Mononuclear cell (primary cell): ENCODE results near the gene ATXN2L. TPM values are rescaled to one million over a fixed set of nuclear protein-coding genes. Genes with fewer than 3 reads are reported as not detected.
"Not testable (repeated sequence)": the region's sequence is repeated elsewhere in the genome, so short reads cannot be mapped to it uniquely, and the experiment has no call there.

ENCODE experiments used
- H3K27me3 ChIP-seq: 2 replicates; pipeline ENCODE4 v1.6.0; 2011; ENCODE audit warnings: low read length, control low read depth; ENCODE audit not compliant: insufficient read depth
- H3K4me1 ChIP-seq: 2 replicates; pipeline ENCODE4 v1.5.1; 2011; ENCODE audit warnings: mild to moderate bottlenecking, low read length, control low read depth; ENCODE audit not compliant: insufficient read depth
- H3K4me3 ChIP-seq: 2 replicates; pipeline ENCODE4 v1.5.1; 2011; ENCODE audit warnings: mild to moderate bottlenecking, low read length, moderate library complexity
- H3K9me3 ChIP-seq: 2 replicates; pipeline ENCODE4 v1.5.1; 2011; ENCODE audit warnings: low read depth, mild to moderate bottlenecking, control low read depth, low read length
- total RNA-seq: library from RNA; depleted of rRNA; stranded (reverse); fragments of >200 nt; gene quantifications from one replicate; pipeline ENCODE4 v1.2.3, GENCODE V29; 2012

ATXN2L gene
- total RNA-seq, 1 donor: 85.7 TPM

DNA sequence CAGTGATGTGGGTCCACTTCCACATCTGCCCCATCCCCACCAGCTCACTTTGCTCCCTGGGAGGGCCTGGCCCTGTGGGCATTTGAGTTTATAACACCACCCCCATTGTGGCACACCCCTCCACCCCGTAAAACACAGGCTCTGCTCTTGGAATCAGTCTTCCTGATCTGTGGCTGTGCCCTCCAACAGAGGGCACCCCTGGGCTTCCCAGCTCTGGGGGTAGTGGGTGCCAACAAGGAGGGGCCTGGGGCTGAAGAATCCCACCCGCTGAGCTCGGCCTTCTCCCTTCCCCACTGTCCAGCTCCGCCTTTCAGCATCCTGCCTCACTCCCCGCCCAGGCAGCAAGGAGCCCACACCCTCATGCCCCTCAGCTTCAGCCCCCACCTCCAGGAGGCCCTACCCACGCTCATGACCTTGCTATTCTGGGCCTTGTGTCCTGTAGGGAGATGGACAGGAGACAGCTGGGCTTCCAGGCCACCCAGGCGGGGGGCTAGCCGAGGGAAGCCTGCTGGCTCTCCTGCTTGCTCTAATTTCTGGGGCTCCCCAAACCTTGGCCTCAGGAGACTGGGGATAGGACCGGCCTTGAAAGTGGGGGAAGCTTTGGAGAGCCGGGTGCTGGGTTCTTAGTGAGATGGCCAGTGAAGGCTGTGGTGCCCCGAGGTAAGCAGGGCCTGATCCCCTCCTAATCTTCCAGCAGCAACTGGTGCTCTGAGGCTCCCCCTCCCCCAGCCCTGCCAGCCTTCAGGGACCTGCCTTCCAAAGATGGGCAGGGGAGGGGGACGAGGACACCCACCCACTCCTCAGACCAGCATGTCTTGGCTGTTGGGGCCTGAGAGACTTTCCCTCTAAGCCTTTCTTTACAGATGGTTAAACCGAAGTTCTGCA lies 52.6 kb downstream of the ATXN2L start:
- Histone ChIP-seq H3K4me3 (no peak overlapping the region), H3K9me3 (no peaks in the 10 kb centered on the region), H3K27me3 (no peaks in the 10 kb centered on the region), H3K4me1 (peaks cover 10% of the 10 kb centered on the region)

DNA sequence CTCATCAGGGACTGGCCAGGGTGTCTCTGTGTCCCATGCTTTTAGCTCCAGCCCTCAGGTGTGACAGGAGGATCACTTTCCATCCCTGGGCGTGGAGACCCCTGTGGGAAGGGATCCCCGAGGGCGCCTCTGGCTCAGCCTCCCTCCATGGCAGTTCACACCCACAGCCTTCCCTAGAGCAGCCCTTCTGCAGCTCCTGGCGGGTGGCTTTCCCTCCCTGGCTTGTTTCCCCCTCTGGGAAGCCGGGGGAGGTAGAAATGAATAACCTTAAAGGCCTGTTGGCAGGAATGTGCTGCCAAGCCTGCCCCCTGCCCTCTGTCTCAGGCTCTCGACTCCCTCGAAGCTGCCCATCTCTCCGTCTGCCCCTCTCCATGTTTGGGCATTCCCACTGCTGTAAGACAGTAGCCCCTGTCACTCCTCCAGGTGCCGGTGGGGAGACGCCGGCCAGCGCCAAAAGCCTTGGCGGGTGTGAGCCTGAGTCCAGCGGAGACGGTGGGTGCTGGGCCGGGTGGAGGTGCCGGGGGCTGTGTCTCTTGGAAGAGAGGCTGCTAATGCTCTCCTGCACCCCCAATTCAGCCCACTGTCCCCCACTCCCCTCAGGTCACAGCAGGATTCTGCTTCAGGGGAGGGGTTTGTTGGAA lies 53.3 kb downstream of the ATXN2L start:
- H3K9me3 ChIP-seq: no peaks in the 10 kb centered on the region
- H3K27me3 ChIP-seq: no peaks in the 10 kb centered on the region
- H3K4me1 ChIP-seq: peaks cover 13% of the 10 kb centered on the region
- no peak overlapping the region for H3K4me3 ChIP-seq

DNA sequence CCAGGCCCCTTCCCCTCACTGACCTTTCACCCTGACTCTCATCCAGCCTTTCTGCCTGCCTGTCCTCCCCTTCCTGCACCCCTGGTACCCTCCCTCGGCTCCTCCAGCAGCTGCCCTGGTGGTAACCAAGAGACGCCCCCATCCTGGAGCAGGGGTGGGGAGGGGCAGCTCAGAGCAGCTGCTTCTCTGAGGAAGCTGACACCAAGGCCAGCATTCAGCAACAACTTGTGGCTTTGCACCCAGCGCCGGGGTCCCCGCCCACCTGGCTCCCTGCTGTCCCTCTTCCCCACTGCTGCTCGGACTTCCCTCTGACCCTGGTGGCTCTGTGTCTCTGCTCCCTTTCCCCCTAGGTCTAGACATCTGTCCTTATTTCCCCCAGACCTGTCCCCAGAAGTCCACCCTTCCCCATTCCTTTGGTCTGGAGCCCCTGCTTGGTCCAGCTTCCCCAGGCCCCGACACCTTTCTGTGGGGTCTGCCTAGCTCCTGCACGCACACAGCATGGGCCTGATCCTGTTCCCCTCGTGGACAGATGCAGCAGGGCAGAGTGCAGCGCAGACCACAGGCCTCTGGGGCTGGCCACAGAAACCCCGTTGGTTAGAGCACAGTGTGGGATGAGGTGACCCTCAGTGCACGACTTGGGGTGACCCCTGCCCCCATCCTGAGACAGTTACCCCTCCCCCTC lies 54.3 kb downstream of the ATXN2L start:
- no peak overlapping the region for H3K4me3 ChIP-seq
- no peaks in the 10 kb centered on the region for H3K9me3 ChIP-seq
- peaks cover 13% of the 10 kb centered on the region for H3K4me1 ChIP-seq
- H3K27me3 ChIP-seq: no peaks in the 10 kb centered on the region

DNA sequence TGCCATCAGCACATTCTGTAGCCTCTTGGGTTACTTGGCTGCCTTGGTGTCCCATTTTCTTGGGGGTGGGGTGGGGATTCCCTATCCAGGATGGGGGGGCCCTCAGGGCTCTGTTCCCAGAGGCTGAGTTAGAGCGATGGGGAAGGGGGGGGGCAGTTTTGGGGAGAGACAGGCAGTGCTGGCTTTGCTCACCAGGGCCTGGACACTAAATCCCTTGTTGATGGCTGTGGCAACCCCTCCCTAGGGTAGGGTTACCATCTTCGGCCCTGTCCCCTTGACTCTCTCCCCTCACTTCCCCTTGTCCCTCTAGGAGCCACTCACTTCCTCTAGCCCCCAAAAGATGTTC lies 54.8 kb downstream of the ATXN2L start:
- Histone ChIP-seq H3K9me3 (no peaks in the 10 kb centered on the region), H3K4me3 (no peak overlapping the region), H3K4me1 (peaks cover 13% of the 10 kb centered on the region), H3K27me3 (no peaks in the 10 kb centered on the region)

DNA sequence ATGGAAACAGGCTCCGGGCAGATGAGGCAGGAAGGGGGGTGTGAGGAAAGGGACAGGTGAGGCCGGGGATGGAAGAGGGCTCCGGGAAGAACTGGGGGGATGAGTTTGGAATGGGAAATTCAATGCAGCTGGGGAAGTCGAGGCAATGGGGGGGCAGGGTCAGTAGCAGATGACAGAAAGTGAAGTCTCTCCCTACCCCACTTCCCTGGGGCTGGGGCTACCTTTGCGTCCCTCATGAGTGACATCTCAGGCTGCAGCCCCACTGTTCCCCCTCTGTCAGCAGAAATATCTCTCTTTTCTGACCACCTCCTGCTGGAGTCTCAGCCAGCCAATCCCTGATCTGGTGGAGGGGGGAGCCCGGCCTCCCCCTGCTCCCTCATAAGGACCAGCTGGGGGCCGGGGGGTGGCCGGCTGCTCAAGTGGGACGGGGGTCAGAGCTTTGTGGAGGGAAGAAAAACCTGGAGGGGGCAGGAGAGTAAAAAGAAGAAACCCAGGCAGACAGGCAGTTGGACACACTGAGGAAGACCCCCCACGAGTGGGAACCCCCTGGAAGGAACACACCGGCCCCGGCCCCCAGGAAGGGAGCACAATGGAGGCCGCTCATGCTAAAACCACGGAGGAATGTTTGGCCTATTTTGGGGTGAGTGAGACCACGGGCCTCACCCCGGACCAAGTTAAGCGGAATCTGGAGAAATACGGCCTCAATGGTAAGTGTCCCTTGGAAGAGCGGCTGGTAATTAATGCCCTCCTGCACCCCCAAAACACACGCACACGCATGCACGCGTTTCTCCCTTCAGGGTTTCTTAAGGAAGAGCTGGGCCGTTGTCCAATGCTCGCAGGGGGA lies 55.5 kb downstream of the ATXN2L start, which contains the start of gene ATP2A1:
TSS of gene ATP2A1 (plus strand) at position 406 of the 844 bp plus-strand sequence. CDS start at position 590, 184 bp downstream.
- no peaks in the 10 kb centered on the region for H3K9me3 ChIP-seq
- H3K27me3 ChIP-seq: no peaks in the 10 kb centered on the region
- H3K4me1 ChIP-seq: peaks cover 13% of the 10 kb centered on the region
- peak within 1 kb of the TSS; percentile 61 for H3K4me3 ChIP-seq

DNA sequence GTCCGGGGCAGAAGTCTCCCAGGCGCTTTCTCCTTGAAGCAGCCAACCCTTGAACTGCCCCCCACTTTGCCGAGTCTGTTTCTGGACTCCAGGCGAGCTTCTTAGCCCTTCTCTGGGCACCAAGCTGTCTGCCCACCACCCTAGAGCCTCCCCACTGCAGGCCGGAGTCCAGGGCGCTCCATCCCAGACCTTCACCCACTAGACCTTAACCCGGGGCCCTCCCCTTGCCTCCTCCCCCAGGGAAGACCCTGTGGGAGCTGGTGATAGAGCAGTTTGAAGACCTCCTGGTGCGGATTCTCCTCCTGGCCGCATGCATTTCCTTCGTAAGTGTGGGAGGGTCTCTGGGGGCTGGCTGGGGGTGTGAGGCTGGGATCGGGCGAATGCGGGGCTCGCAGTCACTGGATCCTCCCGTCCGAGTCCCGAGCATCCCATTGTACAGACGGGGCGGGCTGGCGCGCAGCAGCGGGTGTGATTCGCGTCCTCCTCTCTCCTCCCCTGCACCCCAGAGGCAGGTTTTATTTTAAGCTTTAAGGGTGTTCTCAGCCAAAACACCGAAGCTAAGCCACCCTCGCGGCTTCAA lies 56.6 kb downstream of the ATXN2L start:
- Histone ChIP-seq H3K4me3 (peak overlapping the region; percentile 61), H3K9me3 (no peaks in the 10 kb centered on the region), H3K4me1 (peaks cover 13% of the 10 kb centered on the region), H3K27me3 (no peaks in the 10 kb centered on the region)

DNA sequence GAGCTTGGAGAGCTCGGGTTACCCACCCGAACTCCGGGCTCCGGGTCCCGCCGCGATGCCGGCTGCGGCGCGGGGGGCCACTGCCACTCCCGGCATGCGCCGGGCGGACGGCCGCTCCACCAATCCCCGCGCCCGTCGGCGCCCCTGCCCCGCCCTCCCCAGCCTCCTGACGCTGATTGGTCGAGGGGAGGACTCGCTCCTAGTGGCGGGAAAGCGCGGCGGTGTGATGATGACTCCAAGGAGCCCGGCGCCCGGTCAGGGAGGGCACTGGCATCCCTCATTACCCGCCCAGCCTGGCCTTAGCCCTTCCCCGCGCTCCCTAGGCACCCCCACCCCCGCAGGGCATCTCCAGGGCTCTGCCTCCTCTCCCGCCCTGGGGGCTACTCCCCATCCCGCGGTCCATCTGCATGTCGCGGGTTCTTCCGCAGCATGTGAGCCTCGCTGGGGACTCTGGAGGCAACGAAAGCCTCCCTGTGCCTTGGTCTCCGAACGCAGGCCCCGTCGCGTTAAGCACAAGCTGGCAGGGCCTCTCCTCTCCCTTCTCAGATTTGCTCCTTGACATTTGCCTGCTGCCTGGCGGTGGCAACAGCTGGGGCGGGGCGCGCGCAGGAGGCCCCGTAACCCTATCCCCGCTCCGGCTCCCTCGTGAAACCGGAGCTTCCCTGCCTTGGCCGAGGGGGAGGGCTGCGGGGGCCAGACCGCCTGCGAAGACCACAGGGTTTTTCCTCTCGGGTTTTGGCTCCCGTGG lies 57.2 kb downstream of the ATXN2L start:
- H3K27me3 ChIP-seq: no peaks in the 10 kb centered on the region
- peaks cover 13% of the 10 kb centered on the region for H3K4me1 ChIP-seq
- no peaks in the 10 kb centered on the region for H3K9me3 ChIP-seq
- H3K4me3 ChIP-seq: peak overlapping the region; percentile 61

DNA sequence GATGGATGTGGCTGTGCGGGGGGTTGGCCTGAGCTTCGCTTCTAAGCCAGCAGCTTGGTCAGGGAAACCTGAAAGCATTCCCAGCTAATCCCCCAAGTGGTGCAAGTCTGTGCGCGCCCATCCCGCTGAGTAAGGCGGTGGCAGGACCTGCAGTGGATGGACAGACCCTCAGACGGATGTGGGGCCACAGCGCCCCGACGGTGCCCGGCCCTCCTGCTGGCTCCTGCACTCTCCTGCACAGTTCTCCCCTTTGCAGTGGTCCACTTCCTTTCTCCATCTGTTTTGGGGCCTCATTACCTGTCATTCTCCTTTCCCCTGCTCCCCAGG lies 57.8 kb downstream of the ATXN2L start:
- Histone ChIP-seq H3K27me3 (no peaks in the 10 kb centered on the region), H3K4me3 (no peak overlapping the region), H3K4me1 (peaks cover 13% of the 10 kb centered on the region), H3K9me3 (no peaks in the 10 kb centered on the region)

DNA sequence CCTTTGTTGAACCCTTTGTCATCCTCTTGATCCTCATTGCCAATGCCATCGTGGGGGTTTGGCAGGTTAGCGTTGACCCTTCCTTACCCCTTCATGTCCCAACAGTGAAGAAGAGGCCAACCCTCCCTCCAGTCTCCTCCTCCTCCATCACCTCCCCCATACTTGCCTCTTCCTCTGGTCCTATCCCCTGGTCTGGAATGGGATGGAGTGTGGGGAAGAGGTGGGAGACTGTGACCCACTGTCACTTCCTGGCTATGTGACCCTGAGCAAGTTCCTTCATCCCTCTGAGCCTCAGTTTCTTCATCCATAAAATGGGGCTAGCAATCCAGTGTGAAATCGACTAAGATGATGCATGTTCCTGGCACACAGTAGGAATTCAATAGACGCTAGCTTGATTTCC lies 58.2 kb downstream of the ATXN2L start:
- H3K4me1 ChIP-seq: peaks cover 13% of the 10 kb centered on the region
- no peaks in the 10 kb centered on the region for H3K9me3 ChIP-seq
- H3K27me3 ChIP-seq: no peaks in the 10 kb centered on the region
- no peak overlapping the region for H3K4me3 ChIP-seq

DNA sequence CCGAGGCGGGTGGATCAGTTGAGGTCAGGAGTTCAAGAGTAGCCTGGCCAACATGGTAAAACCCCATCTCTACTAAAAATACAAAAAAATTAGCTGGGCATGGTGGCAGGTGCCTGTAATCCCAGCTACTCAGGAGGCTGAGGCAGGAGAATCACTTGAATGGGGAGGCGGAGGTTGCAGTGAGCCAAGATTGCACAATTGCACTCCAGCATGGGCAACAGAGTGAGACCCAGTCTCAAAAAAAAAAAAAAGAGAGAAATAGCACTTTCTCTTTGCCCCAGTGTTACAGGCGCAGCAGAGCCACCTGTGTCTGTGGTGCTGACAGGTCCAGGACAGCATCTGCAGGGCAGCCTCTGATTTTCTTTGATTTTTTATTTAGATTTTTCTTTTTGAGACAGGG lies 58.8 kb downstream of the ATXN2L start:
- H3K27me3 ChIP-seq, H3K9me3 ChIP-seq, H3K4me3 ChIP-seq: not testable (repeated sequence)
- H3K4me1 ChIP-seq: peaks cover 13% of the 10 kb centered on the region

DNA sequence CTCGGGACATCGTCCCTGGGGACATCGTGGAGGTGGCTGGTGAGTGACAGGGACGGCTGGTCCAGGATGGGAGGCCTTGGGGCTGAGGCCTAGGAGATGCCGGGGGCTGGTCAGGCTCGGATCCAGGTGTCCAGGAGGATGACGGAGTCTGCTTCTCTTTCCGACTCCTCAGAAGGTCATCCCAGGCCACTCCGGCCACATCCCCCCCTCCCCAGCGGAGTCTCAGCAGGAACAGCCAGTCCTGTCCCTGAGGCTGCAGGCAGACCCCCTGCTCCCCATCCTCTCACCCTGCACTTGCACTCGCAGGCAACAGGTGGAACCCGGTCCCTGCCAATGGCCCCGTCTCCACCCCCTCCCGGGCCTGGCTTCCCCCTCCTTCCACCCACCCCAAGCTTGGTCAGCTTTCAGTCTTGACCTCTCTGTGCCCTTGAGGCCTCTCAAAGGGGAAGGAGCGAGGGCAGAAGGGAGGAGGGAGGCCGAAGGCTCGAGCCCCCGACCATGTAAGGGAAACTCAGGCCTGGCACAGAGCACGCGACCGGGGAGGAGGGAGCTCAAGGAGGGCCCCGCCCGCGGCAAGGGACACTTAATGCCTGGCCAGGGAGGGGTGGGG lies 59.9 kb downstream of the ATXN2L start:
- Histone ChIP-seq H3K4me1 (peaks cover 13% of the 10 kb centered on the region), H3K27me3 (no peaks in the 10 kb centered on the region), H3K9me3 (no peaks in the 10 kb centered on the region), H3K4me3 (no peak overlapping the region)

DNA sequence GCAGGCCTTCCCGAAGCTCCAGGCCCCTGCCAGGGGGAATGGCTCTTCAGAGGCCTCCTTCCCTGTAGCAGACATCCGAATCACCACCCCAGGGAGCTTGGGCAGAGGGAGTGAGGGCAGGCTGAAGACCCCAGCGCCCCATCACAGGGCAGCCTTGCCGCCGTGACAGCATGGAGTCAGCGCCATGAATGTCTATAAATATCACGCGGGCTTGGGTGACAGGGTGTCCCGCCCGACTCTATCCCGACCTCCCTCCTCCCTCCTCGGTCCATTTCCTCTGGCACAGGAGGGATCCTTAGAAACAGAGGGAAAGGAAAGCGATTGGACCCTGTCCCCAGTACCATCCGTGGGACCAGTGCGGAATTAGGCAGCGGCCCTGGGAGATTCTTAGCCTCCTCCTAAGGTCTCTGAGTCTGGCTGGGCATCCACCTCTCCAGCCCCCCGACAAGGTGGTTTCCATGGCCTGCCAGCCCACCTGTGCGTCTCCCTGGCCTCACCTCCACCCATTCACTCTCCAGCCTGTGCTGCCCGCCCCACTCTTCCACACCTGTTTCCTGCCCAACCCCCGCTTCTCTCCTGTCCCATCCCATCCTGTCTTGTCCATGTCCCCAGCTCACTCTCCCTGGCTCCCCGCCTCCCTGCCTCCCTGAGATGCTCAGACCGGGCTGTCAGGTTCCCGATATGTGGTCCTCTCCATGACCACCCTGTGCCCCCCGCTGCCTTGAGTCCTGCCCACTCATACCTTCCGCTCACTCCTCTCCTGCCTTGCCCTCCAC lies 60.6 kb downstream of the ATXN2L start:
- Histone ChIP-seq H3K4me3 (no peak overlapping the region), H3K4me1 (peaks cover 13% of the 10 kb centered on the region), H3K9me3 (no peaks in the 10 kb centered on the region), H3K27me3 (no peaks in the 10 kb centered on the region)

DNA sequence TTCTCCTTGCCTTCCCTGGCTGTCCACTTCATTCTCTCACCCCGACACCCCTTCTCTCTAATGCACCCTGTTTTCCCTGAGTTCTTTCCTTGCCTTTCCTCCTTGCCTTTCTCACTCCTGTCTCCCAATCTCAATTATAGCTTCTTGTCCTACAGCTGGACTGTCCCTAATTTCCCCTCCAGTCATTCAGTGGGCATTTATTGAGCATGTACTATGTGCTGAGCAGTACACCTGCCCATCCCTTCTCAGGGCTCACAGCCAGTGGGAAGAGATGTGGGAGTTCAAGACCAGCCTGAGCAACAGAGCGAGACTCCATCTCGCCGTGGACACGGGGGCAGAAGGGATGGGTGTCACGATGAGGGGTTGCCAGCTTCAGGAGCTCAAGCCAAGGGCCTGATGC lies 61.2 kb downstream of the ATXN2L start:
- Histone ChIP-seq H3K4me3 (no peak overlapping the region), H3K9me3 (no peaks in the 10 kb centered on the region), H3K4me1 (peaks cover 12% of the 10 kb centered on the region), H3K27me3 (no peaks in the 10 kb centered on the region)
